Neutrophil (primary cell): ENCODE results near the gene PAM16.

ENCODE experiments used
- H3K27ac ChIP-seq: fragments of 200-600 bp; sonication (generic); 2 replicates; pipeline ENCODE4 v1.5.1; 2016; ENCODE audit warnings: mild to moderate bottlenecking, moderate library complexity
- H3K27me3 ChIP-seq: fragments of 200-600 bp; sonication (generic); 2 replicates; pipeline ENCODE4 v1.6.0; 2016; ENCODE audit warnings: mild to moderate bottlenecking
- H3K36me3 ChIP-seq: fragments of 200-600 bp; sonication (generic); 2 replicates; pipeline ENCODE4 v1.5.1; 2017
- H3K4me1 ChIP-seq, 2 experiments: fragments of 200-600 bp in 1 of 2; sonication (generic) in 1 of 2; 1 replicate in 1 of 2; 2 replicates in 1 of 2; pipeline versions ENCODE4 v1.5.1 to v1.6.1; 2013 to 2016; ENCODE audit warnings: low read depth in 1 of 2, low read length in 1 of 2, mild to moderate bottlenecking in 1 of 2, moderate library complexity in 1 of 2; ENCODE audit not compliant: control insufficient read depth in 1 of 2, insufficient read depth in 1 of 2
- H3K4me3 ChIP-seq, 2 experiments: fragments of 200-600 bp in 1 of 2; sonication (generic) in 1 of 2; 1 replicate in 1 of 2; 2 replicates in 1 of 2; pipeline ENCODE4 v1.5.1; 2013 to 2016; ENCODE audit warnings: low read depth in 1 of 2, low read length in 1 of 2, mild to moderate bottlenecking in 1 of 2, moderate library complexity in 1 of 2
- H3K9me3 ChIP-seq: fragments of 200-600 bp; sonication (generic); 2 replicates; pipeline ENCODE4 v1.5.1; 2016
- TF ChIP-seq, protein P1 (sequence below): fragments of 200-600 bp; sonication (generic); IDR thresholded peaks from 2 replicates; pipeline ENCODE4 v1.5.1; 2016; ENCODE audit warnings: antibody characterized with exemption

Gene PAM16

DNA sequence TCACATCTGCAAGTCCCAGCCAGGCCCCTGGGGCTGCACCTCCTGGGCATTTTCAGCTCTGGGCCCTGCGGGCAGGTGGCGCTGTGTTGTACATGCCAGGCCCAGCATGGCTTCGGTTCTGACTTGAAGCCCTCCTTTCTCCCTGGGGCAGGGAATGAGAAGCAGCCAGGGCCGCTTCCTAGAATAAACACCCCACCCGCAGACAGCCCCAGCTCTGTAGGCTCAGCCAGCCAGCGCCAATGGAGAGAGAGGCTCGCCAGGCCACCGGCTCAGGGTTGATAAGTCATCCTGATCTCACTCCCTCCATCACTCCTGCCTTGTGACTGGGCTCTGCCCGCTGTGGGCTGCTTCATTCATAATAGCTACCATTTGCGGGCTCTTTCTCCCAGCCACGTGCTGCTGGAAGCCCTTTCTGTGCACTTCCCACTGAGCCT, 41.3 kb downstream of the PAM16 start:
- no peak overlapping the region for H3K27ac ChIP-seq
- peaks cover 35% of the 10 kb centered on the region for H3K27me3 ChIP-seq
- TF ChIP-seq, protein P1, sequence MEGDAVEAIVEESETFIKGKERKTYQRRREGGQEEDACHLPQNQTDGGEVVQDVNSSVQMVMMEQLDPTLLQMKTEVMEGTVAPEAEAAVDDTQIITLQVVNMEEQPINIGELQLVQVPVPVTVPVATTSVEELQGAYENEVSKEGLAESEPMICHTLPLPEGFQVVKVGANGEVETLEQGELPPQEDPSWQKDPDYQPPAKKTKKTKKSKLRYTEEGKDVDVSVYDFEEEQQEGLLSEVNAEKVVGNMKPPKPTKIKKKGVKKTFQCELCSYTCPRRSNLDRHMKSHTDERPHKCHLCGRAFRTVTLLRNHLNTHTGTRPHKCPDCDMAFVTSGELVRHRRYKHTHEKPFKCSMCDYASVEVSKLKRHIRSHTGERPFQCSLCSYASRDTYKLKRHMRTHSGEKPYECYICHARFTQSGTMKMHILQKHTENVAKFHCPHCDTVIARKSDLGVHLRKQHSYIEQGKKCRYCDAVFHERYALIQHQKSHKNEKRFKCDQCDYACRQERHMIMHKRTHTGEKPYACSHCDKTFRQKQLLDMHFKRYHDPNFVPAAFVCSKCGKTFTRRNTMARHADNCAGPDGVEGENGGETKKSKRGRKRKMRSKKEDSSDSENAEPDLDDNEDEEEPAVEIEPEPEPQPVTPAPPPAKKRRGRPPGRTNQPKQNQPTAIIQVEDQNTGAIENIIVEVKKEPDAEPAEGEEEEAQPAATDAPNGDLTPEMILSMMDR: peak; percentile 53

DNA sequence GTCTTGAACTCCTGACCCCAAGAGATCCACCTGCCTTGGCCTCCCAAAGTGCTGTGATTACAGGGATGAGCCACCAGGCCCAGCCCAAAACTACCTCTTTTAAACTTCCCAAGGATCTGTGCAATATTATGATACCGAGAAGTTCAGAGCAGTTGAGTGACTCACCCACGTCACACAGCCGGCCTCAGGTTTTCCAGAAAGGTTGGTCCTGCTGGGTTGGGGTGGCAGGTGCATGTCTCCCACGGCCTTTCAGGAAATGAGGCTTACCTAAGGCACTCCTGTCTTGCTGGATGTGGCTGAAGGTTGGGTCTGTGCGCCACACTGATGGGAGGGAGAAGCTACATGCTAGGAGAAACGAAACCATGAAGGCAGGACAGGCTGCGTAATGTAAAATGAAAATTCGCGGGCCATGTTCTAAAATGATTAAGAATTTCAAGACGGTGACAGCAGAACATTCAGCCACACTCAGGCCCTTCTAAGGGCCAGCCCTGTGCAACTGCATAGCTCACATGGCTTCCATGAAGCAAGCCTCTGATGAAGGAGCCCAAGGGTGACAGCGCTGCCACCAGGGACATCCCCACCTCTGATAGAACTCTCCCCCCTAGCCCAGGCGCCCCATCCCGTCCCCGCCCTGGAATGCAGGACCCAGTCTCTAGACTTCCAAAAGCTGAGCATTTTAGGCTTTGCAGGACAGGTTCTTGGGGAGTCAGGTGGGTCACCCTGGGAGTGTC, 41.9 kb downstream of the PAM16 start:
- TF ChIP-seq, protein P1: no peak
- no peak overlapping the region for H3K27ac ChIP-seq

More for the DNA sequence above, 41.3 kb downstream of the PAM16 start:
- H3K4me1 ChIP-seq: peaks cover 19 to 24% of the 10 kb centered on the region in 2 experiments
- H3K4me3 ChIP-seq: no peak overlapping the region
- no peaks in the 10 kb centered on the region for H3K36me3 ChIP-seq
- no peaks in the 10 kb centered on the region for H3K9me3 ChIP-seq

DNA sequence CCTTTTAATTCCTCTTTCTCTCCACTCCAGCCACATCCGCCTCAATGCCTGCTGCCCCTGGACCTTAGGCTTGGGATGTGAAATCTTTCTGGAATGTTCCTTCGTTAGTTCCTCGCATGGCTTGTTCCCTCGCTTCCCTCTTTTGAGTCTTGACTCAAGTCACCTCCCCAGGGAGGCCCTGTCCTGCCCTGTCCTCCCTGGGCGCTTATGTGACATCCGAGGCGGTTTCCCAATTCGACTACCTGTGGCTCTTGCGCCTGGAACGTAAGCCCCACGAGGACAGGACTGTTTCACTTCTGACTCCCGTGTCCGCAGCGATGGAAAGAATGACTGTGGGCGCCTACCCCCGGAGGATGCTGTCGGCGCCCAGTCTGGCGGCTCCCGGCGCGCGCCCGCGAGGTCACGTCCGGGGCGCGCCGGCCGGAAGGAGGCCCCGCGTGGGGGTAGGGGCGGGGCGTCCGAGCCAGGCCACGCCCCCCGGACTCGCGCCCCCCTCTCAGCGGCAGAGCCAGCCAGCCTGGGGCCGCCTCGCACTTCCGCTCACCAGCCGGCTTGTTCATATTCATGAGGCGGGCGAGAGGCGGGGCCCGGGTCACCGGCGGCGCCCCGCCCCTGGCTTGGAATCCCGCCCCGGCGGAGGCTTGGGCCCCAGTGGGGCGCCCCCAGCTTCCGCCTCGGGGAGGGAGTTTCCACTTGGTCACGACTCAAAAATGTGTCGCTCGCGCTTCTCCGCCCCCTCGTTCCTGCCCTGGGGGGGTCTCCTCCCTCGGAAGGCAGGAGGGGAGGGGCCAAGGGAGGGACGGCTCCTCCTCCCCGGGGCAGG, 43.7 kb downstream of the PAM16 start:
- Histone ChIP-seq H3K4me3 (peak overlapping the region; percentile 78 to 95), H3K27ac (peak overlapping the region; percentile 81), H3K36me3 (no peaks in the 10 kb centered on the region), H3K27me3 (peaks cover 11% of the 10 kb centered on the region), H3K4me1 (peaks cover 12 to 16% of the 10 kb centered on the region in 2 experiments), H3K9me3 (no peaks in the 10 kb centered on the region)
- TF ChIP-seq, protein P1: peak; percentile 21

More for the DNA sequence above, 41.9 kb downstream of the PAM16 start:
- H3K4me3 ChIP-seq: no peak overlapping the region
- peaks cover 29% of the 10 kb centered on the region for H3K27me3 ChIP-seq
- H3K9me3 ChIP-seq: no peaks in the 10 kb centered on the region
- H3K36me3 ChIP-seq: no peaks in the 10 kb centered on the region
- peaks cover 17 to 22% of the 10 kb centered on the region in 2 experiments for H3K4me1 ChIP-seq

DNA sequence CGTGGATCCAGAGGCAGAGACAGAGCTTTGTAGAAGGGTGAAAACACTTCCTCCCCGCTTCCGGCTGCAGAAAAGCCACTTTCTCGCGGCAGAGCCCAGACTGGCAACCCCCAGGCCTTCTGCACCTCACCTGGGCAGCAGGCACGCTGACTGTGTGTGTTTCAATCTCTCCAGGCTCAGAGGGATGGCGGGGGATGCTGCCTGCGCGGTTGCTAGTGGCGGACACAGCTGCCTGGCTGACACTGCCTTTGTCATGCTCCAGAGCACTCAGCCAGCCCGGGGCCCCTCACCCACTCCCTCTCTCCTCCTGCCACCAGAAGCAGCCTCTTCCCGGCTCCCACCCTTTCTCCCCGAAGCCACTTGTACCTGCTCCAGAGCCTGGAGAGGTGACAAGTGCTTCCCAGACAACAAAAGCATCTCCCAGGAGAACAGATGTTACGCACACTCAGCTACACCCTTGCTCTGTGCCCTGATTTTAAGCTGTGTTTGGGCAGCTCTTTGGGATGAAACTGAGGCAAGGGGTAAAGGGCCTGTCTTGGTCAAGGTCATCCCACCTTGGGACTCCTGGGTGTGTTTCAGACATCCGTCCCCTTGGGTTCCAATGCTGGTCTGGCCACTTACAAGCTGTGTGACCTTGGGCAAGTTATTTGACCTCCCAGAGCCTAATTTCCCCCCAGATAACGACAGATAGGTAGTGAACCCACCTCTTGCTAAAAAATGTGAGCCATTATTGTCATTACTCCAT, 44.5 kb downstream of the PAM16 start:
- Histone ChIP-seq H3K27me3 (peaks cover 3% of the 10 kb centered on the region), H3K4me1 (peaks cover 12 to 16% of the 10 kb centered on the region in 2 experiments), H3K36me3 (peaks cover 3% of the 10 kb centered on the region), H3K27ac (peak overlapping the region; percentile 81), H3K4me3 (peak overlapping the region; percentile 78 to 95), H3K9me3 (no peaks in the 10 kb centered on the region)
- TF ChIP-seq, protein P1: no peak

DNA sequence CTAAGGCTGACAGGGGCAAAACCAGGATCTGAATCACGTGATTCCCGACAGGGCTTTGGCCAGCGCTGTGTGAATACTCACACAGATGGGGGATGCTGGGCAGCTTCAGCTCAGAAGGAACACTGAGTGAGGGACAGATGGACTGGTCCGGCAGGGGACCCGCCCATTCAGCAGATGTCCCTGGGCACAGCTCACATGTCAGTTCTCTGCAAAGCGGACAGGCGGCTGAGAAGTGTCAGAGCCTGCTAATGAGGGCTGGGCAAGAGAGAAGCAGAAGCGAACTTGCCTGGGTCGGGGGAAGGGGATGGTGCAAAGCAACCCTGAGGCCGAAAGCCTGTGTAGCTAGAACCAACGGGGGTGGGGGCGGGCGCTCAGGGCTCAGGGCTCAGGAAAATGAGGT, 47.1 kb downstream of the PAM16 start:
- TF ChIP-seq, protein P1: no peak
- Histone ChIP-seq H3K4me3 (no peak overlapping the region), H3K36me3 (peaks cover 8% of the 10 kb centered on the region), H3K9me3 (no peaks in the 10 kb centered on the region), H3K27me3 (no peaks in the 10 kb centered on the region), H3K4me1 (peaks cover 12 to 16% of the 10 kb centered on the region in 2 experiments), H3K27ac (no peak overlapping the region)
